GM12878 (cell line): ENCODE results near the gene RTN4R. TPM values are rescaled to one million over a fixed set of nuclear protein-coding genes. Genes with fewer than 3 reads are reported as not detected.

Source experiments
- ATAC-seq: fragments of 200-7000 bp; cut with Tn5 transposase; 3 replicates; pipeline ENCODE4 v1.9.1; 2020; ENCODE audit warnings: mild to moderate bottlenecking, moderate library complexity
- BruUV-seq: library from RNA; stranded (reverse); fragments of 400-500 nt; replicated peaks from 2 replicates; lab custom pipeline; 2021; lab: Mats Ljungman, UMichigan
- CTCF ChIA-PET: fragments of 300-600 bp; sonication (Branson Sonifier 250); formaldehyde crosslinking; extraction: SDS; loops from one replicate; lab custom pipeline; 2021; ENCODE audit warnings: inconsistent platforms; lab: Yijun Ruan, JAX
- POLR2A ChIA-PET: fragments of 350-600 bp; formaldehyde crosslinking; extraction: SDS; loops from one replicate; lab custom pipeline; 2021; ENCODE audit warnings: inconsistent platforms; lab: Charles Lee
- RAD21 ChIA-PET: fragments of 300-600 bp; sonication (Branson Sonifier 250); formaldehyde crosslinking; loops from one replicate; lab custom pipeline; 2023; ENCODE audit warnings: antibody characterized with exemption; ENCODE audit not compliant: unreplicated experiment; lab: Charles Lee
- SMC1A ChIA-PET: fragments of 300-600 bp; sonication (Branson Sonifier 250); formaldehyde crosslinking; loops from one replicate; lab custom pipeline; 2023; ENCODE audit not compliant: unreplicated experiment, uncharacterized antibody; lab: Charles Lee
- DNase-seq: peaks from one replicate; pipeline ENCODE4 v3.0.0-alpha.2; 2011; ENCODE audit warnings: low read depth, low spot score
- FAIRE-seq: peaks from 3 replicates; lab custom pipeline; 2011; peaks lifted over from hg19 to GRCh38; lab: Jason Lieb, UNC
- H2AFZ ChIP-seq: 2 replicates; pipeline ENCODE4 v1.6.0; 2011; ENCODE audit warnings: low read depth, low read length, control low read depth; ENCODE audit not compliant: control insufficient read depth
- H3K27ac ChIP-seq: 2 replicates; pipeline ENCODE4 v1.5.1; 2011; ENCODE audit warnings: control low read depth; ENCODE audit not compliant: control insufficient read depth, insufficient read depth
- H3K27me3 ChIP-seq, 2 experiments: replicated peaks in 1 of 2; 2 replicates each; pipeline versions ENCODE4 v1.6.0 to v1.6.1; 2011; ENCODE audit warnings: low read length in 1 of 2; ENCODE audit not compliant: control insufficient read depth in 2 of 2, insufficient read depth in 2 of 2
- H3K36me3 ChIP-seq, 2 experiments: 2 replicates each; pipeline ENCODE4 v1.5.1; 2011; ENCODE audit warnings: low read length in 1 of 2; ENCODE audit not compliant: control insufficient read depth in 2 of 2, insufficient read depth in 2 of 2
- H3K4me1 ChIP-seq: 2 replicates; pipeline ENCODE4 v1.6.1; 2011; ENCODE audit warnings: mild to moderate bottlenecking, low read length, moderate library complexity, mixed read lengths; ENCODE audit not compliant: control insufficient read depth, insufficient read depth
- H3K4me2 ChIP-seq: 2 replicates; pipeline ENCODE4 v1.6.0; 2011; ENCODE audit warnings: control low read depth; ENCODE audit not compliant: control insufficient read depth, insufficient read depth
- H3K4me3 ChIP-seq: fragments of 200-600 bp; sonication (generic); 2 replicates; pipeline ENCODE4 v1.5.1; 2016
- H3K79me2 ChIP-seq: 2 replicates; pipeline ENCODE4 v1.6.0; 2011; ENCODE audit warnings: low read length; ENCODE audit not compliant: control insufficient read depth, insufficient read depth
- H3K9ac ChIP-seq: 2 replicates; pipeline ENCODE4 v1.8.0; 2011; ENCODE audit warnings: low read length, control low read depth, mixed read lengths; ENCODE audit not compliant: control insufficient read depth, insufficient read depth
- H3K9me3 ChIP-seq: replicated peaks from 3 replicates; pipeline ENCODE4 v1.5.1; 2011; ENCODE audit warnings: mild to moderate bottlenecking, low read length; ENCODE audit not compliant: control insufficient read depth, insufficient read depth
- H4K20me1 ChIP-seq: 2 replicates; pipeline ENCODE4 v1.6.0; 2011; ENCODE audit not compliant: control insufficient read depth, insufficient read depth
- ATF3 ChIP-seq: IDR thresholded peaks from 2 replicates; pipeline ENCODE4 v1.6.1; 2011; ENCODE audit warnings: low read depth, mild to moderate bottlenecking, low read length, moderate library complexity, borderline replicate concordance; ENCODE audit errors: extremely low read depth
- CBX5 ChIP-seq: sonication (generic); IDR thresholded peaks from 2 replicates; pipeline ENCODE4 v1.6.1; 2016; ENCODE audit warnings: low read depth, moderate library complexity, mild to moderate bottlenecking, inconsistent platforms
- CUX1 ChIP-seq: IDR thresholded peaks from 2 replicates; pipeline ENCODE4 v1.6.1; 2012; ENCODE audit warnings: improper control_type of control experiment, low read depth, low read length; ENCODE audit not compliant: insufficient replicate concordance
- EED ChIP-seq: sonication (generic); IDR thresholded peaks from 2 replicates; pipeline ENCODE4 v1.6.1; 2016; ENCODE audit warnings: antibody characterized with exemption, low read depth
- FOS ChIP-seq: IDR thresholded peaks from 3 replicates; pipeline ENCODE4 v1.6.1; 2011; ENCODE audit warnings: borderline replicate concordance; ENCODE audit not compliant: insufficient read length; ENCODE audit errors: extremely low read depth
- MYB ChIP-seq: fragments of 150-350 bp; IDR thresholded peaks from 2 replicates; pipeline ENCODE4 v1.6.1; 2014; ENCODE audit warnings: mild to moderate bottlenecking, low read depth, low read length, borderline replicate concordance
- NFYB ChIP-seq: IDR thresholded peaks from 2 replicates; pipeline ENCODE4 v1.6.1; 2011; ENCODE audit warnings: low read depth, mild to moderate bottlenecking, low read length, improper control_type of control experiment, moderate library complexity; ENCODE audit not compliant: insufficient read depth
- PBX3 ChIP-seq: IDR thresholded peaks from 2 replicates; pipeline ENCODE4 v1.6.1; 2011; ENCODE audit warnings: mild to moderate bottlenecking, low read depth, low read length, moderate library complexity; ENCODE audit not compliant: insufficient replicate concordance
- RAD21 ChIP-seq: IDR thresholded peaks from 2 replicates; pipeline ENCODE4 v1.6.1; 2011; ENCODE audit warnings: mild to moderate bottlenecking, low read depth, low read length, moderate library complexity; ENCODE audit not compliant: insufficient read depth
- SREBF2 ChIP-seq: IDR thresholded peaks from 2 replicates; pipeline ENCODE4 v1.6.1; 2012; ENCODE audit warnings: mild to moderate bottlenecking, low read length
- SRF ChIP-seq, 2 experiments: IDR thresholded peaks; 2 replicates each; pipeline ENCODE4 v1.6.1; 2011; ENCODE audit warnings: low read depth in 2 of 2, low read length in 2 of 2, mild to moderate bottlenecking in 1 of 2, moderate library complexity in 1 of 2
- YY1 ChIP-seq: IDR thresholded peaks from 2 replicates; pipeline ENCODE4 v1.6.1; 2011; ENCODE audit warnings: low read depth, mild to moderate bottlenecking, low read length
- WGBS: methylation state at CpG from one replicate; pipeline ENCODE4 v1.1.6; 2016; ENCODE audit warnings: low lambda C conversion rate; ENCODE audit not compliant: insufficient replicate concordance, insufficient coverage; ENCODE audit errors: missing lambda C conversion rate; 5-methylcytosine and 5-hydroxymethylcytosine counted together
- in situ Hi-C: fragments of 300-500 bp; cut with MboI; formaldehyde crosslinking; loops from 9 replicates; pipeline ENCODE4 v1.14.3; 2018; ENCODE audit warnings: mixed read lengths
- intact Hi-C: fragments of 100-400 bp; cut with micrococcal nuclease; formaldehyde crosslinking; loops from one replicate; pipeline ENCODE4 v1.14.2; 2022; ENCODE audit not compliant: unreplicated experiment
- polyA plus RNA-seq, 11 experiments: library from polyadenylated mRNA; depleted of rRNA in 4 of 11; unstranded in 6 of 11; stranded (reverse) in 5 of 11; fragments of >200 nt; fragmentation: Nextera tagmentation in 4 of 11; fragmentation: Illumina TruSeq in 1 of 11; extraction: Ambion mirVana in 4 of 11; extraction: Trizol in 1 of 11; gene quantifications; 1 replicate in 1 of 11; 2 replicates in 10 of 11; pipeline versions ENCODE4 v1.2.1 to v1.2.3, GENCODE V29; 2011 to 2016; ENCODE audit warnings: inconsistent platforms in 2 of 11, missing spikeins in 2 of 11, low read depth in 1 of 11
- total RNA-seq, 4 experiments: library from RNA; depleted of rRNA in 3 of 4; stranded (reverse); fragments of >200 nt in 3 of 4; fragmentation: Illumina TruSeq in 1 of 4; extraction: Trizol in 1 of 4; gene quantifications; 2 replicates each; pipeline versions ENCODE4 v1.2.1 to v1.2.3, GENCODE V29; 2013 to 2021
- TF ChIP-seq, protein P1 (sequence below): IDR thresholded peaks from 2 replicates; pipeline ENCODE4 v1.6.1; 2011; ENCODE audit warnings: borderline replicate concordance, low read depth, mild to moderate bottlenecking, moderate library complexity, mixed read lengths, low read length; ENCODE audit not compliant: insufficient read depth; ENCODE audit errors: extremely low read length

Gene RTN4R
- total and polyA plus RNA-seq, 10 of the 15 experiments (the other 5 are each of a cell fraction or from before 2014, with no cell fraction given), result 0.03 to 1.0 (median 0.60) TPM; not detected in 2

- intact Hi-C loops (no loop called here), in situ Hi-C loops (no loop called here)
- DNase-seq (no peak), FAIRE-seq (no peak), ATAC-seq (no peak)
- BruUV-seq, result no TSS peak
- no peaks in the 10 kb centered on the region; a peak in 1 of 4 replicates for H3K27me3 ChIP-seq
- ChIA-PET CTCF (interaction anchor here (0.8 to 1.4 kb wide), 3 partner anchors 13 to 71 kb away, joined by 3 to 7 read pairs (median 3); no protein-coding TSS in a partner anchor), RAD21 (interaction anchor here (0.6 kb wide), 1 partner anchor 98 kb away, joined by 3 read pairs; no protein-coding TSS in a partner anchor), POLR2A (no interaction called here), SMC1A (no interaction called here)
- H3K9me3 ChIP-seq, result no peaks in the 10 kb centered on the region
- 34% methylated on average over 15 of the region's 15 CpGs for WGBS
- H3K4me3 ChIP-seq, result no peak overlapping the region
- no peaks in the 10 kb centered on the region for H3K4me1 ChIP-seq
- H3K79me2 ChIP-seq, result no peaks in the 10 kb centered on the region
- no peak overlapping the region for H3K9ac ChIP-seq
- no peak overlapping the region for H3K4me2 ChIP-seq
- H4K20me1 ChIP-seq, result no peaks in the 10 kb centered on the region
- H3K27ac ChIP-seq, result no peak overlapping the region
- H2AFZ ChIP-seq, result no peak overlapping the region
- H3K36me3 ChIP-seq, result no peaks in the 10 kb centered on the region
- TF ChIP-seq RAD21, result no peak
- no peak for TF ChIP-seq CBX5
- TF ChIP-seq MYB, result no peak
- TF ChIP-seq CUX1, result no peak
- TF ChIP-seq, protein P1, sequence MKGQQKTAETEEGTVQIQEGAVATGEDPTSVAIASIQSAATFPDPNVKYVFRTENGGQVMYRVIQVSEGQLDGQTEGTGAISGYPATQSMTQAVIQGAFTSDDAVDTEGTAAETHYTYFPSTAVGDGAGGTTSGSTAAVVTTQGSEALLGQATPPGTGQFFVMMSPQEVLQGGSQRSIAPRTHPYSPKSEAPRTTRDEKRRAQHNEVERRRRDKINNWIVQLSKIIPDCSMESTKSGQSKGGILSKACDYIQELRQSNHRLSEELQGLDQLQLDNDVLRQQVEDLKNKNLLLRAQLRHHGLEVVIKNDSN, result no peak
- no peak for TF ChIP-seq PBX3
- no peak for TF ChIP-seq ATF3
- no peak for TF ChIP-seq SRF (IDR thresholded peaks at IDR 0.05; ENCODE audit: low read depth in 2 of 2, low read length in 2 of 2)
- TF ChIP-seq YY1, result no peak
- TF ChIP-seq EED, result no peak
- no peak for TF ChIP-seq SREBF2
- TF ChIP-seq NFYB, result no peak
- TF ChIP-seq FOS, result no peak
Measured at GRCh38 chr22:20257212-20258020, 10.7 kb downstream of the RTN4R start.
